ENCODE data around the gene ZNF732. TPM values are rescaled to one million over a fixed set of nuclear protein-coding genes. Genes with fewer than 3 reads are reported as not detected.

The ZNF732 gene
- total and polyA plus RNA-seq, 2 of the 8 experiments (the other 6 are each of a cell fraction or from before 2014, with no cell fraction given): 1.9 to 35.7 TPM

DNA sequence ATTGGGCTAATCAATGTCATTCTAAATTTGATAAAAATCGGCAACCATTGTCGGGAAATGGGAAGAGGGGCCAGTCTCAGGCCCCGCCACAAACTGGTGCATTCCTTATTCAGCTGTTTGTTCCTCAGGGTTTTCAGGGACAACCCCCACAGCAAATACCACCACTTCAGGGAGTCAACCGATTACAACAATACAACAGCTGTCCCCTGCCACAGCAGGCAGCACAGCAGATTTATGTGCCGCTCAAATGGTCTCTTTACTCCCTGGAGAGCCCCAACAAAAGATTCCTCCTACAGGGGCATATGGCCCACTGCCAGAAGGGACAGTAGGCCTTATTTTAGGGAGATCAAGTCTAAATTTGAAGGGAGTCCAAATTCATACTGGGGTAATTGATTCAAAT is 61.8 kb downstream of the ZNF732 start:
- H3K27ac ChIP-seq (ENCODE audit: low read depth, low read length): no peak overlapping the region
- H3K23ac ChIP-seq (ENCODE audit: insufficient read length): no peak overlapping the region
- no peak overlapping the region for H3K14ac ChIP-seq (ENCODE audit: insufficient read length)
- H2BK120ac ChIP-seq (replicated peaks; ENCODE audit: low read depth, low read length): no peak overlapping the region
- 88% methylated on average over 5 of the region's 5 CpGs; no CpG with 5 or more reads in 1 of the 2 experiments for WGBS, 2 experiments (ENCODE audit: extremely low coverage in 1 of 2, insufficient coverage in 1 of 2, insufficient read length in 1 of 2, insufficient replicate concordance in 2 of 2, low coverage in 1 of 2, low lambda C conversion rate in 2 of 2, missing lambda C conversion rate in 1 of 2)
- peaks cover 0 to 23% of the 10 kb centered on the region in 2 experiments; a peak in 2 of 4 replicates for H3K79me2 ChIP-seq (ENCODE audit: control insufficient read depth in 1 of 2, insufficient read depth in 2 of 2, low read length in 2 of 2)
- H3K23me2 ChIP-seq (ENCODE audit: low read depth, low read length): no peaks in the 10 kb centered on the region
- no peak overlapping the region for H2BK5ac ChIP-seq (ENCODE audit: low read depth, low read length)
- no peak overlapping the region for H3K4me2 ChIP-seq (ENCODE audit: insufficient read depth in 1 of 2, low read depth in 2 of 2, low read length in 2 of 2)
- H3K36me3 ChIP-seq (ENCODE audit: control insufficient read depth in 2 of 4, insufficient read depth in 4 of 4, low read length in 3 of 4): peaks cover 0 to 35% (median 6%) of the 10 kb centered on the region in 4 experiments; a peak in 4 of 8 replicates
- H2BK20ac ChIP-seq (ENCODE audit: low read length): no peak overlapping the region
- no peak overlapping the region for H2BK12ac ChIP-seq (ENCODE audit: low read depth, low read length)
- H3K79me1 ChIP-seq (ENCODE audit: low read depth, low read length): 0 out of 2 replicates have a peak, but pooled peaks cover 4% of the 10 kb centered on the region
- FAIRE-seq: no peak
- ChIA-PET CTCF (ENCODE audit: partially characterized antibody) (interaction anchor here (0.6 to 3.3 kb wide), 12 partner anchors 8 to 215 kb away, joined by 3 to 15 read pairs (median 4); partner anchors contain the start of gene ZNF718), POLR2A (ENCODE audit: partially characterized antibody) (interaction anchor here (0.8 to 2.5 kb wide), 7 partner anchors 9 to 119 kb away, joined by 3 to 21 read pairs (median 4); partner anchors contain the start of genes ZNF718 and ZNF732)
- H4K20me1 ChIP-seq (replicated peaks in 1 of 2; ENCODE audit: control insufficient read depth in 1 of 2, insufficient read depth in 2 of 2, low read length in 2 of 2): no peaks in the 10 kb centered on the region
- H2BK15ac ChIP-seq (ENCODE audit: low read length): no peak overlapping the region
- H2AFZ ChIP-seq (ENCODE audit: low read length): no peak overlapping the region
- no peak overlapping the region for H4K91ac ChIP-seq (replicated peaks; ENCODE audit: insufficient read length, low read length)
- no peak overlapping the region for H3K4ac ChIP-seq (replicated peaks; ENCODE audit: insufficient read length, low read depth, low read length)
- H4K8ac ChIP-seq (ENCODE audit: extremely low read depth, insufficient read depth, low read length): no peak overlapping the region
- TF ChIP-seq, protein P1, sequence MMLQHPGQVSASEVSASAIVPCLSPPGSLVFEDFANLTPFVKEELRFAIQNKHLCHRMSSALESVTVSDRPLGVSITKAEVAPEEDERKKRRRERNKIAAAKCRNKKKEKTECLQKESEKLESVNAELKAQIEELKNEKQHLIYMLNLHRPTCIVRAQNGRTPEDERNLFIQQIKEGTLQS (IDR thresholded peaks at IDR 0.05; ENCODE audit: insufficient read depth, low read depth, low read length): no peak
- TF ChIP-seq EZH2 (IDR thresholded peaks at IDR 0.05; ENCODE audit: low read depth, low read length, severe bottlenecking) (no peak), NRF1 (IDR thresholded peaks at IDR 0.05; ENCODE audit: low read depth, low read length) (no peak), RFX5 (IDR thresholded peaks at IDR 0.05; ENCODE audit: borderline replicate concordance, low read depth, low read length) (no peak), TBP (IDR thresholded peaks at IDR 0.05; ENCODE audit: low read depth, low read length) (no peak)
- no peak overlapping the region for H3K9ac ChIP-seq (replicated peaks in 1 of 4; ENCODE audit: extremely low read depth in 1 of 4, low read depth in 3 of 4, low read length in 3 of 4)
- H3K4me3 ChIP-seq (ENCODE audit: extremely low read depth in 1 of 4, insufficient read depth in 2 of 4, low read depth in 3 of 4, low read length in 4 of 4): no peak overlapping the region
- peaks cover 50 to 54% of the 10 kb centered on the region in 2 experiments for H3K9me3 ChIP-seq (ENCODE audit: insufficient read depth in 2 of 2, low read depth in 1 of 2, low read length in 1 of 2)
- no peaks in the 10 kb centered on the region for H3K4me1 ChIP-seq (replicated peaks in 1 of 4; ENCODE audit: control insufficient read depth in 3 of 4, insufficient read depth in 4 of 4, low read length in 3 of 4)
- H3K27me3 ChIP-seq (replicated peaks in 1 of 4; ENCODE audit: control insufficient read depth in 3 of 4, extremely low read depth in 1 of 4, insufficient read depth in 3 of 4, low read length in 3 of 4): no peaks in the 10 kb centered on the region
- peak overlapping the region; percentile 16 for H3K56ac ChIP-seq (replicated peaks; ENCODE audit: insufficient read length, low read depth, low read length)
- no peak overlapping the region for H2AK5ac ChIP-seq (ENCODE audit: low read depth, low read length)
- no peak overlapping the region for H4K5ac ChIP-seq (ENCODE audit: insufficient read length, low read depth, low read length)
- H3K18ac ChIP-seq (ENCODE audit: extremely low read depth, low read length): no peak overlapping the region
- DNase-seq (ENCODE audit: low read depth in 1 of 2, low spot score in 2 of 2): peak in 1 of 2 experiments; percentile 47

Data from H1 (cell line).